ENCODE measurements around the gene PFKP. TPM values are rescaled to one million over a fixed set of nuclear protein-coding genes. Genes with fewer than 3 reads are reported as not detected.

PFKP gene
- total RNA-seq, 4 donors from 2014 or later: 64.3 to 261 (median 107) TPM

- 86 to 89% methylated on average over 6 to 13 of the region's 13 CpGs for WGBS, 2 donors (ENCODE audit: low coverage in 1 of 2)
- Histone ChIP-seq H3K4me1 (no peaks in the 10 kb centered on the region), H3K27me3 (no peaks in the 10 kb centered on the region), H3K9me3 (no peaks in the 10 kb centered on the region), H3K27ac (no peak overlapping the region), H3K36me3 (peaks cover 0 to 100% of the 10 kb centered on the region in 2 donors), H3K4me3 (no peak overlapping the region)
- TF ChIP-seq EP300 (IDR thresholded peaks at IDR 0.05) (no peak), POLR2AphosphoS5 (IDR thresholded peaks at IDR 0.05) (no peak), POLR2A (IDR thresholded peaks at IDR 0.05) (no peak), CTCF (IDR thresholded peaks at IDR 0.05) (no peak)
- ATAC-seq: no peak
These were observed 83.0 kb downstream of the PFKP start for GRCh38 chr10:3150366-3150765.

GRCh38 chr10:3150961-3151360, 83.6 kb downstream of the PFKP start:
- Histone ChIP-seq H3K27me3 (no peaks in the 10 kb centered on the region), H3K9me3 (no peaks in the 10 kb centered on the region), H3K36me3 (peaks cover 0 to 100% of the 10 kb centered on the region in 2 donors), H3K4me3 (no peak overlapping the region), H3K27ac (no peak overlapping the region), H3K4me1 (no peaks in the 10 kb centered on the region)
- no peak for ATAC-seq
- 88 to 100% methylated on average over 3 to 13 of the region's 14 CpGs for WGBS, 2 donors (ENCODE audit: low coverage in 1 of 2)
- TF ChIP-seq POLR2A (IDR thresholded peaks at IDR 0.05) (no peak), POLR2AphosphoS5 (IDR thresholded peaks at IDR 0.05) (no peak), CTCF (IDR thresholded peaks at IDR 0.05) (no peak), EP300 (IDR thresholded peaks at IDR 0.05) (no peak)

- no peaks in the 10 kb centered on the region for H3K4me1 ChIP-seq
- no peak overlapping the region for H3K4me3 ChIP-seq
- no peak for TF ChIP-seq POLR2AphosphoS5 (IDR thresholded peaks at IDR 0.05)
- no peak for TF ChIP-seq EP300 (IDR thresholded peaks at IDR 0.05)
- no peak for TF ChIP-seq POLR2A (IDR thresholded peaks at IDR 0.05)
- no peak for TF ChIP-seq CTCF (IDR thresholded peaks at IDR 0.05)
- H3K27me3 ChIP-seq: no peaks in the 10 kb centered on the region
- H3K27ac ChIP-seq: no peak overlapping the region
- H3K9me3 ChIP-seq: no peaks in the 10 kb centered on the region
- H3K36me3 ChIP-seq: peaks cover 0 to 100% of the 10 kb centered on the region in 2 donors
- no peak for ATAC-seq
- 83 to 88% methylated on average over 3 to 9 of the region's 13 CpGs for WGBS, 2 donors (ENCODE audit: low coverage in 1 of 2)
These were observed 84.7 kb downstream of the PFKP start for GRCh38 chr10:3151889-3152565.

GRCh38 chr10:3152566-3152935, 85.2 kb downstream of the PFKP start:
- Histone ChIP-seq H3K27ac (no peak overlapping the region), H3K4me3 (no peak overlapping the region), H3K27me3 (no peaks in the 10 kb centered on the region), H3K36me3 (peaks cover 0 to 100% of the 10 kb centered on the region in 2 donors), H3K9me3 (no peaks in the 10 kb centered on the region), H3K4me1 (no peaks in the 10 kb centered on the region)
- no peak for TF ChIP-seq POLR2AphosphoS5 (IDR thresholded peaks at IDR 0.05)
- no peak for TF ChIP-seq CTCF (IDR thresholded peaks at IDR 0.05)
- no peak for TF ChIP-seq POLR2A (IDR thresholded peaks at IDR 0.05)
- TF ChIP-seq EP300 (IDR thresholded peaks at IDR 0.05): no peak
- ATAC-seq: no peak
- WGBS, 2 donors (ENCODE audit: low coverage in 1 of 2): 84 to 88% methylated on average over 7 to 9 of the region's 9 CpGs

- 85 to 95% methylated on average over 8 to 9 of the region's 10 CpGs for WGBS, 2 donors (ENCODE audit: low coverage in 1 of 2)
- Histone ChIP-seq H3K27me3 (no peaks in the 10 kb centered on the region), H3K9me3 (no peaks in the 10 kb centered on the region), H3K27ac (no peak overlapping the region), H3K4me1 (no peaks in the 10 kb centered on the region), H3K36me3 (peaks cover 0 to 100% of the 10 kb centered on the region in 2 donors), H3K4me3 (no peak overlapping the region)
- no peak for TF ChIP-seq POLR2A (IDR thresholded peaks at IDR 0.05)
- no peak for TF ChIP-seq POLR2AphosphoS5 (IDR thresholded peaks at IDR 0.05)
- TF ChIP-seq EP300 (IDR thresholded peaks at IDR 0.05): no peak
- TF ChIP-seq CTCF (IDR thresholded peaks at IDR 0.05): no peak
- ATAC-seq: no peak
These were observed 87.3 kb downstream of the PFKP start for GRCh38 chr10:3154666-3155065.
